Mammary epithelial cell (primary cell): ENCODE results near the gene C1QA.

Experiments used
- EZH2 ChIP-seq: IDR thresholded peaks from 2 replicates; pipeline ENCODE4 v1.6.1; 2012; ENCODE audit warnings: low read length, inconsistent platforms, borderline replicate concordance
- TF ChIP-seq, protein P1 (sequence below), 2 donors: IDR thresholded peaks in 1 of 2; conservative IDR thresholded peaks in 1 of 2; 2 replicates each; pipeline ENCODE4 v1.5.1; 2011 to 2012; ENCODE audit warnings: inconsistent platforms in 2 of 2, low read length in 2 of 2, mild to moderate bottlenecking in 2 of 2, control low read depth in 1 of 2, low read depth in 1 of 2; ENCODE audit not compliant: insufficient read depth in 1 of 2; ENCODE audit errors: extremely low read depth in 1 of 2

DNA sequence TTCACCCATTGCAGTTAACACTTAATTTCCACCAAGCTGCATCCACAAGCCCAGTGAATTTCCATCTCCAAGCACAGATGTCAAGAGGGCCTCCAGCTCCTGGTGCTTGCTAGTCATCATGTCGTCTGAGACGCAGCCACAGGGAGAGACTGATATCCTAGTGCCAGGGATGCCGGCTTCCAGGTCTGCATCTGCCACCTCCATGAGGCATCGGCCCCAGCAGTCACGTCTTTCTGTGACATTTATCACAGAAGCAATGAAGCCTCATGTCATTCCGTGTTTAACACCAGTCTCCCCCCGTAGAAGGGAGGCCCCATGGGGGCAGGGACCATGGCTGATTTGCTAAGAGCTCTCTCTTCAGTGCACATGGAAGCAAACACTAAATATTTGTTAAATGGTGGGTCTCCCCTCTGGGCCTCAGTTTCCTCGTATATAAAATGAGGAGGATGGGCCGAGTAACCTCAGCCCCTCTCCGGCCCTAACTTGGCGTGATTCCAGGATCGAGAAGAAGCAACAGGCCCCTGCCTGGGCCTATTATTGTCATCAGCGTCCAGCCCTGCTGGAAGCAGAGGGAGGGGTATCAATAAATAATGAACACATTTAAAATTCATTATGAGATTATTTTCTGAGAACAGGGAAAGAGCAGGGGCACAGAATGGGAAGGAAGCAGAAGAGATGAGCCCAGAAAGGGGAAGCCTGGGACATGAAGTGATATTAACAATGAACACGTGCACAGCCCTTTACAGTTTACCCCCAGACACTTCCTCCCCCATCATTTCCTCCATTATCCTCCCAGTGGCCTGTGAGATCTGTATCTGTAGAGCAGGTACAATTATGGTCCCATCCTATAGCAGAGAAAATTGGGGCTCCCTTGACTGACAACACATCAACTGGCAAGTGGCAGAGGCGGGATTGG is 15.8 kb downstream of the C1QA start:
- TF ChIP-seq, protein P1, sequence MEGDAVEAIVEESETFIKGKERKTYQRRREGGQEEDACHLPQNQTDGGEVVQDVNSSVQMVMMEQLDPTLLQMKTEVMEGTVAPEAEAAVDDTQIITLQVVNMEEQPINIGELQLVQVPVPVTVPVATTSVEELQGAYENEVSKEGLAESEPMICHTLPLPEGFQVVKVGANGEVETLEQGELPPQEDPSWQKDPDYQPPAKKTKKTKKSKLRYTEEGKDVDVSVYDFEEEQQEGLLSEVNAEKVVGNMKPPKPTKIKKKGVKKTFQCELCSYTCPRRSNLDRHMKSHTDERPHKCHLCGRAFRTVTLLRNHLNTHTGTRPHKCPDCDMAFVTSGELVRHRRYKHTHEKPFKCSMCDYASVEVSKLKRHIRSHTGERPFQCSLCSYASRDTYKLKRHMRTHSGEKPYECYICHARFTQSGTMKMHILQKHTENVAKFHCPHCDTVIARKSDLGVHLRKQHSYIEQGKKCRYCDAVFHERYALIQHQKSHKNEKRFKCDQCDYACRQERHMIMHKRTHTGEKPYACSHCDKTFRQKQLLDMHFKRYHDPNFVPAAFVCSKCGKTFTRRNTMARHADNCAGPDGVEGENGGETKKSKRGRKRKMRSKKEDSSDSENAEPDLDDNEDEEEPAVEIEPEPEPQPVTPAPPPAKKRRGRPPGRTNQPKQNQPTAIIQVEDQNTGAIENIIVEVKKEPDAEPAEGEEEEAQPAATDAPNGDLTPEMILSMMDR (conservative IDR thresholded peaks at IDR 0.05 in 1 of 2, IDR thresholded peaks at IDR 0.05 in 1 of 2; ENCODE audit: extremely low read depth in 1 of 2, insufficient read depth in 1 of 2, low read depth in 1 of 2, low read length in 2 of 2), result no peak
- TF ChIP-seq EZH2, result no peak
